D341Med (cell line): ENCODE measurements around the gene SUN5.
"Not testable (repeated sequence)": the region's sequence is repeated elsewhere in the genome, so short reads cannot be mapped to it uniquely, and the experiment has no call there.

Source experiments
- DNase-seq: peaks from one replicate; pipeline ENCODE4 v3.0.0; 2012; ENCODE audit warnings: low spot score

The SUN5 gene

DNA sequence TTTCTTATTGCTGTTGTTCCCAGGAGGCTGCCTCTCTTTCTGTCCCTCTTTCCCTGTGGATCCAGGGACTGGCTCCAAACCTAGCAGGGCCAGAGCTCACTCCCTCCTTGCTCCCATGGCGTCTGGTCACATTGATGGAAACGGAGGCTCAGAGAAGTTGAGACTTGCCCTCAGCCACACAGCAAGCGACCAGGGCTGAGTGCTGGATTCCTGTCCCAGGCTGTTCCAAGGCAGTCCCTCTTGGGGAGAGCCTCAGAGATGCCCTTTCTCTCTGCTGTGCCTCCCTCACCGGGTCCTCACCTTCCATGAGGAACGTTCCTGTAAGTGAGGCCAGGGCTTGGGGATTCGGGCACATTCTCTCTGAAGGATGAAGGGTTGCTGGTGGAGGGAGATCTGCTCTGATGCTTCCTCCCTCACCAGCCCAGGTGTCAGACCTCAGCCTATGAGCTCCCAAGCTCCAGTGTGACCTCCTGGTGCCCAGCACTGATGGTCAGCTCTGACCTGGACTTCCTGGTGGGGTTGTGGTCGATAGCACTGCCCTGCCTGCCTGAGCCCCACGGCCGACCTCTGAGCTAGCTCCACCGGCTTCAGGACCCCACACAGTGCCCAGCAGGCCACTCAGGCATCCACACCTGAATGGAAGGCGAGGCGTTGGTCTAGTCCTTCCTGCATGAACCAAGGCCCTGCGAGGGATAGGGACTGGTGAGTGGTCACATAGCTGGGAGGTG is 26.8 kb downstream of the SUN5 start:
- DNase-seq = no peak

- DNase-seq = no peak
These were observed 27.5 kb downstream of the SUN5 start for GRCh38 chr20:32976746-32977145.

DNA sequence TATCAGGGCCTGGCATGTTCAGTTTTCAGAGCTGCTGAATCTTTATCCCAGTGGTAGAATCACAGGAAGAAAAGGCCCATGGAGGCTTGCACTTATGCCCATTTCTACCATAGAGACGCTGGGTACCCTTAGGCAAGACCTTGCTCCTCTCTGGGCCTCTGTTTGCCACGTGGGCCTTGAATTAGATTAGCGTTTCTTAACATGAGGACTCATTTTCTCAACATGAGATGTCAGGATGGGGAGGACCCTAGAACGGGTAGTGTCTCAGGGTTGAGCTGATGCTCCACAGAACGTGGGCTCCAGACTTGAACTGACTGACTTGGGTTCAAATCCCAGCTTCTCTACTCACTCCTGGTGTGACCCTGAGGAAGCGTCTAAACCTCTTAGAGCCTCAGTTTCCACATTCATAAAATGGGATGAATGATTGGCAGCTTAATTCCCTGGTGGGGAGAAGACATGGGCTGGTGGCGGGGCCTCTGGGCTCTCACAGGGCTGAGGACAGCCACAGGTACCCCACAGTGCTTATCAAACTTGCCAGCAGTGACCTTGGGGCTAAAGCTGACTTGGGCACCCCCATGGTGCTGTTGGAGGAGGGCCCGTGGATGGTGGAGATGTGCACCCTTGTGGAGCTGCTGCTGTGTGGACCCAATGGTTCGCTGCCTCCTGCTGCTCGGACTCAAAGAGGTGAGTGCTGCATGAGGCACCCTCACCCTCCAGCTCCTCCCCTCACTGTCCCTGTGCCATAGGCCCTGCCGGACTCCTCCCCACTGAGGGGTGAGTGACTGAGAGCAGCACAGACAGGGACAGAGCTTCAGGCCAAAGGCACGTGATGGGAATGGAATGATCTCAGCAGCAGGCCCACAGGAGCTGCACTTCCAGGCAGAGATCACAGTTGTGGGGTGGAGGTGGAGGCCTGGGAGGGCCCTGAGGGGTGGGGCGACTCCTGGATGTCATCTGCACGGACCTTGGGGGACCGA is 28.2 kb downstream of the SUN5 start:
- peak; percentile 8 for DNase-seq

DNA sequence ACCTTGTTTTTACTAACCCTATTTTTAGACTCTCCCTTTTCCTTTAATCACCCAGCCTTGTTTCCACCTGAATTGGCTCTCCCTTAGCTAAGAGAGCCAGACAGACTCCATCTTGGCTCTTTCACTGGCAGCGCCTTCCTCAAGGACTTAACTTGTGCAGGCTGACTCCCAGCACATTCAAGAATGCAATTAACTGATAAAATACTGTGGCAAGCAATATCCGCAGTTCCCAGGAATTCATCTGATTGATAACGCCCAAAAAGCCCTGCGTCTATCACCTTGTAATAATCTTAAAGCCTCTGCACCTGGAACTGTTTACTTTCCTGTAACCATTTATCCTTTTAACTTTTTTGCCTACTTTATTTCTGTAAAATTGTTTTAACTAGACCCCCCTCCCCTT is 29.1 kb downstream of the SUN5 start:
- DNase-seq = not testable (repeated sequence)

GRCh38 chr20:32974204-32975064 is 29.8 kb downstream of the SUN5 start:
- DNase-seq = peak; percentile 15

DNA sequence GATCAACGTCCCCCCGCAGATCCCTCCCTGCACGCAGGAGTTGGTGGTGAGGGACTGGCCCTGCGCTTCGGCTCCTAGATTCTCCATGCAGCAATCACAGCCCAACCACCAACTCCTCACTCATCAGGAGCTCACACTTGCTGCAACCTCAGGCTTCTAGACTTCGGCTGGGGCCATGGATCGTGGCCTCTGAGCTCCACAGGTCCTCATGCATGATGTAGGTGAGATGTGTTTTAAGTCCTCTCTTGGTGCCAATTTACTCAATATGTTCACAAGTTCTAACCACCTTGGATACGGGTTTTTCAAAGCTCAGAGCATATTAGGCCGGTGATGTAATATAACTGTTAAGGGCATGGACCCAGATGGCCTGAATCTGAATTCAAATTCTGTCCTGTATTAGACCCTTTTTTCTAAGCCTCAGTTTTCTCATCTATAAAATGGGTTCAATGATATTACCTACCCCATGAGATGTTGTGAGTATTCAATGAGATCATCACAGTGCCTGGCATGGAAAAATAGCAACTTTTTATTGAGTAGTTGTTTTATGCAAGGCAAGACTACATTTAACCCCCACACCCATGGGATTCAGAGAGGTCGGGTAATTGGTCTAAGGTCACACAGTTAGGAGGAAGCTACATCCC is 31.0 kb downstream of the SUN5 start:
- DNase-seq = no peak

GRCh38 chr20:32972181-32973076 is 31.8 kb downstream of the SUN5 start:
- peak; percentile 22 for DNase-seq

DNA sequence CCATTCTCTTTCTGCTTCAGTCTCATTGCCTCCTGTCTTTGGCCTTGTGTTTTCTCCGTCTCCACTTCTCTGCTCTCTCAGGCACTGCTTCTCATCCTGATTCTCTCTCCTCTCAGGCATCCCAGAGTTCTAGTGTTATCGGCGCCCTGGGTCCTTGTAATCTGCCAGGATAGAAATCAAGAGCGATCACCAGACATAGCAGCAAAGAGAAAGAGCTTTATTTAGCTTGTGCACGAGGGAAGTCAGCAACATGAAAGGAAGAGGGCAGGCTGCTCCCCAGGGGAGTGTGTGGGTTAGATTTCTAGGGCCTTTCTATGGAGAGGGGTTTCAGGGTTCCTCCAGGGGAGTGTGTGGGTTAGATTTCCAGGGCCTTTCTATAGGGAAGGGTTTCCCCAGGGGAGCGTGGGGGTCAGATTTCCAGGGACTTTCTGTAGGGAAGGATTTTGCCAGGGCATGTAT is 32.5 kb downstream of the SUN5 start:
- peak; percentile 34 for DNase-seq

DNA sequence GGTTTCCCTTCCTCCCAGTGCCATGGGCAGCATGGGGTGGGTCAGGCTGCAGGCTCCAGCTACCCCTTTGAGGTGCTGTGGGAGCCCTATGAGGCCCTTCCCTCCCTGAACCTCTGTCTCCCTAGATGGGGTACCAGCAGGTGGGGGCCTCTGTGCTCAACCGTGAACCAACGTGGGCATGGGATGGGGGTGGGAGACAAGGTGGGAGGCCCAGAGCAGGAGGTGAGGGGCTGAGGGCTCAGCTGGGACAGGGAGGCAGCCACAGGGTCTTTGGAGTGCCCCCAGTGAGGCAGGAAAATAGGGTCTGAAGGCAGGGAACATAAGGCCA is 33.3 kb downstream of the SUN5 start:
- peak; percentile 17 for DNase-seq

DNA sequence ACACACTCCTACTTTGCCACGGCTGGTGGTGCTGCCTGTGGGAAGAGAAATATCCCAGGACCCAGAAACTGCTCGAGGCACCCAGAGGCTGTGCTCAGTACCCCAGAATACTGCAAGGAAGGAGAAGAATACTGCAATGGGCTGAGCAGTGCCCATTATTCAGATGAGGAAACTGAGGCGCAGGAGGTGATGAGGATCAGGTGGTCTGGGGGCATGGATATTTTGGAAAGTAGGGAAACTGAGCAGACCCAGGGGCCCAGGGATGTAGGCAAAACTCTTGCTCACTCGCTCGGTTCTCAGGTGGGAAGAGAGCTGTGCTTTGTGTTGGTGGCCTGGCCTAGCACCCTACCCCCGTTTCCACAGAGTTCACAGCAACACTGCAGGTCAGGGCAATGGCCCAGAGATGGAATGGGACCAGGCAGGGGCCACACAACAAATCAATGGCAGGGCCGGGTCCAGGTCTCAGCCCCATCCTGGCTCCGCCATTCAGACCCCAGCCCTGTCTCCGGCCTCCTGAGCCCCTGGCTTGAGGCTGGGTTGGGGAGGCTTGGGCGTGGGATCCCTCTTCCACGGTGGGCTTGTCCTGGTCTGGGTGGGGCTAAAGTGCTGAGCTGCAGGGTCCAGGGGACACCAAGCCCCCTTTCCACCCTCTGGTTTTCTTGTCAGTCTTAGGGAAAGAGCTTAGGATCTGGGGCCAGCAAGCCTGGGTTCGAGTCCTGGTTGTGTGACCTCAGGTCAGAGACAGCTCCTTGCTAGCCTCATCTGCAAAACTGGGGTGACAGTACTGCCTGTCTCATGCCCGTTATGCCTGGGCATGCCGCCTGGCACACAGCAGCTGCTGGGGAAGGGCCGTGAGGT is 33.9 kb downstream of the SUN5 start:
- DNase-seq = peak; percentile 14

DNA sequence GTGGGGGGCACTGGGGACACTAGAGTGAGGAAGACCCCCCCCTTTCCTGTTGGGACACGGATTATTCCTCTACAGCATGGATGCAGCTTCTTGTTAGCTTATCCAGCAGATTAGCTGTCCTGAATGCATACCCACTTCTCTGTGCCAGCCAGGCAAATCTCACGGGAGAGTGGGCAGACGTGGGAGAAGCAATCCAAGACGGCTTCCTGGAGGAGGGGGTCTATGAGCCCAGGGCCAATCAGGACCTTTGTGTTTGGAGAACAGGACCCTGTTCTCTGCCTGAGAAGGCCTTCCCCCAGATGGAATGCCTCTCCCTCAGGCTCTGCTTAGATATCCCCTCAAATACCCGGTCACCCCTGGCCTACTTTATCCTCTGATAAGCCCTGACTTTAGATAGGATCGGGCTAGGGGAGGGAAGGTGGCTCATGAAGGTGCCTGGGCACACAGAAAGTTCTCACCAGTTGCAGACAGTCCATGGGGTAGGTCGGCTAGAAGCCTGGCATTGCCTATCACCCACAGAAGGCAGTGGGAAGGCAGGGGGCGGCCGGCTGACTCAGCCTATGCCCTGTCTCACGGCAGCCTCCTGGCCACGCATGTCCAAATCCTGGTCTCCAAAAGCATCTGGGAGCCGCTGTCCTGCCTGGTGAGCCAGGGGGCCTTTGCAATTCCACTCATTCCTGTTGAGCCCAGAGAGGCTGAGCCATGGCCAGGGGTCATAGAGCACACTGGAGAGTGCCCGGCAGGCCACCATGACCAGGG is 34.7 kb downstream of the SUN5 start:
- DNase-seq = peak; percentile 24

DNA sequence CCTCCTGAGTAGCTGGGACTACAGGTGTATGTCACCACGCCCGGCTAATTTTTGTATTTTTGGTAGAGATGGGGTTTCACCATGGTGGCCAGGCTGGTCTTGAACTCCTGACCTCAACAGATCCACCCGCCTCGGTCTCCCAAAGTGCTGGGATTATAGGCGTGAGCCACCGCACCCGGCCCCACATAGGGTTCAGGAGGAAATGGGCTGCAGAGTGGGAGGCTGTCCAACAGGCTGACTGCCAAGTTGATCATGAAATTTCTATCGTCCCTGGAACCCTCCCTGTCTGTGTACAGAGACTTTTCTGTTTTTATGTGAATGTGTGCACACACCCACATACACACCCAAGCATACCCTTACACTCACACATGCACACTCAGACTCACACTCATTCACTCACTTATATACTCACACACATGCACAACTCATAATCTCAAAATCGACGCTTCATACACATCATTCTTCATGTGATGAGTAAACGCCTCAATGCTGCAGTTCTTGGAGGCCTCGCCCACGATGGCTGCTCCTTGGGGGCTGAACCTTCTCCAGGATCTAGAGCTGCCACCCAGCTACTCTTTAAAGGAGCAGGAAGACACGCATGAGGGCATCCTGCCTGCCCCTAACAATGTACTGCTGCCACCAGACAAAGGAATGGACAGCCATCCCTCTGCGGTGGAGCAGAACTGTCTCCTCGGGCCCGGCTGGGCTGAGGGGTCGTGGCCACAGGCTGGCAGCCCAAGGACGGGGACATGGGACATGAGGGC is 35.6 kb downstream of the SUN5 start:
- DNase-seq = peak; percentile 35

GRCh38 chr20:32967961-32968457 is 36.2 kb downstream of the SUN5 start:
- no peak for DNase-seq

- DNase-seq = peak; percentile 18
These were observed 37.1 kb downstream of the SUN5 start for GRCh38 chr20:32966881-32967781.

DNA sequence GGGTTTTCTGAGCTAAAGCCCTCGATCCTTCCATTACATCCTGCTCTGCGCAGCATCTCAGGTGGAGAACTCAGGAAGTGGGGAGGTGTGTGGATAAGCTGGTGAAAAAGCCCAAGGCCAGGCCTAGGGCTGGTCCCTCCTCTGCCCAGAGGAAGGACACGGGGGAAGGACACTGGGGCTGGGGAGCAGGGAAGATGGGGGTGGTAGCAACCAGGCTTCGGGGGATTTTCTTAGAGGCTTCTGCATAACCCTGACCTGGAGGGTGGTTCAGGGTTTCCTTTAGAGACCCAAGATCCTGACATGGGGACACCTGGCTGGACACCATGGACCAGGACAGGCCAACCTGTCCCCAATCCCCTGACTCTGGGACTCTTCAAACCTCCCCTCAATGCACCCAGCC is 37.9 kb downstream of the SUN5 start:
- no peak for DNase-seq

DNA sequence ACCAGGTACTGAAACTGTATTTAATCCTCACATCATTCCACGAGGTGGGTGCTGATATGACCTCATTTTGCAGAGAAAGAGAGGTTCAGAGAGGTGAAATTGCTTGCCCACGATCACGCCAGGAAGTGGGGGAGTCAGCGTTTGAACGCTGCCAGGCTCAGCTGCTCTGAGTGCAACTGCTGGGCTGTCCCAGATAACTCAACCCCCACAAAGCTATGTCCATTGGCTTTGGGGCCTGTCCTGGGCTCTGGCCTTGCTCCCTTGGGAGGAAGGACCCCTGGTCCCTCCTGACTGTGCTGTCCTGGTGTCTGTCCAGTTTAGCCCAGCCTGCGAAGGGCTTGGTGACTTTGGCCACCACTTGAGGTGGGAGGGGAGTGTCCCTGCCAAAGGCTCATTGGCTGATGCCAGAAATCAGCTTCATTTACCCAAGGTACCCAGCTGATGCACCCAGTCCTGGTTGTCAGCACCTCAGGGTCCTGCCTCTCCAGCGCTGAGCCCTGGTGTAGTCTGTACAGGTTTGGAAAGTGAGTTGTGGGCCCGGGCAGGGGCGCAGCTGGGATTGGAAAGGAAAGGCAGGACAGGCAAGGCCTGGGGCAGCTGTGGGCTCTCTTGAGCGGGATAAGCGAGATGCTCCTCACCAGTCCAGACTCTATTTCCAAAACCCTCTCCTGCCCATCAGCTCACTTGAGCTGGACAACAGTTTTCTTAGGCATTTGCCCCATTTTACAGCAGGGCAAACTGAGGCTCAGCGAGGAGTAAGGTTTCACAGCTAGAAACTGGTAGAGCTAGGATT is 38.5 kb downstream of the SUN5 start:
- peak; percentile 11 for DNase-seq
